HG03025 (cell line): Measurements from ENCODE around the gene BCCIP.

Experiments used
- ATAC-seq: cut with Tn5 transposase; IDR thresholded peaks from one replicate; pipeline ENCODE4 v1.9.1; 2021; ENCODE audit warnings: mild to moderate bottlenecking, moderate library complexity; ENCODE audit not compliant: unreplicated experiment, low FRiP score

BCCIP gene

DNA sequence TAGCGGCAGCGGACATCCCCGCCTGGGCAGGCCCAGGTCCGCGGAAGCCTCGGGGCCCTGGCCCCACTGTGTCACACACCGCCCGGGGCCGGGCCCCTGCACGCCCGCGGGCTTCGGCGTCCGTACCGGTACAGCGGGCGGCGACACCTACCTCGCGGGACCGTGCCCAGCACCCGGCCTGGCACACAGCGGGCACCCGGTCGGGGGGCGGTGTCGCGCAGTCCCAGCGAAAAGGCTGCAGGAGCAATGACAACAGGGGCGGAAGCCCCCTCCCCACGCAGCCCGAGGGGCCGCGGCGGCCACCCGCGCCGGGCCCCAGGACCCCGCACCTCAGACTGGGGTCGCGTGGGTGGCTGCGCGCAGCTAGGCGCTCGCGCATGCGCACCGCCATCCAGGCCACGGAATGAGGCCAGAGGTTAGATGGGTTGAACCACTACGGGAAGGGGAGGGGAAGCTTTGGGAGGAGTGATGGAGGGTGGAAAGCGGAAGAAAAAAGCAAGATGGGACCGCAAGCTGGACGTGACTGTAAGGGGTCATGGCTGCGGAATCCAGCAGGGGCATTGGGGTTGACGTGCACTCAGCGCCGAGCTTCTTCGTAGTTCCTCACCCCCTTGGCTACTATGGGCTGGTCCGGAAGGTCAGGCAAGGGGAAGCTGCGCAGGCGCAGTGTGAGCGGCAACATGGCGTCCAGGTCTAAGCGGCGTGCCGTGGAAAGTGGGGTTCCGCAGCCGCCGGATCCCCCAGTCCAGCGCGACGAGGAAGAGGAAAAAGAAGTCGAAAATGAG is at the start of gene BCCIP, which contains the start of gene UROS:
Gene BCCIP, plus strand, starts transcription at position 669 of the 785 bp plus-strand sequence. Its CDS starts 12 bp downstream, at position 681.
Gene UROS, minus strand, starts transcription at position 381 of the 785 bp plus-strand sequence. CDS start 6,759 bp downstream, outside the sequence.
- peak; percentile 75 for ATAC-seq

GRCh38 chr10:125773687-125774543 is 49.4 kb upstream of the BCCIP start:
- ATAC-seq = no peak

GRCh38 chr10:125774581-125775191 is 48.7 kb upstream of the BCCIP start:
- no peak for ATAC-seq

- no peak for ATAC-seq
Observed at GRCh38 chr10:125775491-125776106, 47.7 kb upstream of the BCCIP start, which contains the start of gene MMP21. MMP21 (minus strand) TSS chr10:125775821; CDS start chr10:125775821, 0 bp downstream.

- ATAC-seq = no peak
Observed at GRCh38 chr10:125777806-125778205, 45.5 kb upstream of the BCCIP start.

DNA sequence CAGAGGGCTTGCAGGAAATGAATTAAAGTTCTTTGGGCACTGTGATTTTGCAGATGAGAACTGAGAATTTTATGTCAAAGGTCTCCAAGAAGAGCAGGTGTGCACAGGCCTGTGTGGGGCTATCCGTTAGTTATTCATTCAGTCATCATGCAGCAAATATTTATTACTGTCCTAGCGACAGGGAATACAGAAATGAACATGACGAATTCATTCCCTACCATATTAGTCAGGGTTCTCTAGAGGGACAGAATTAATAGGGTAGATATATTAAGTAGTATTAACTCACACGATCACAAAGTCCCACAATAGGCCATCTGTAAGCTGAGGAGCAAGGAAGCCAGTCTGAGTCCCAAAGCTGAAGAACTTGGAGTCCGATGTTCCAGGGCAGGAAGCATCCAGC is 44.8 kb upstream of the BCCIP start:
- no peak for ATAC-seq

GRCh38 chr10:125779403-125780327 is 43.7 kb upstream of the BCCIP start:
- no peak for ATAC-seq

DNA sequence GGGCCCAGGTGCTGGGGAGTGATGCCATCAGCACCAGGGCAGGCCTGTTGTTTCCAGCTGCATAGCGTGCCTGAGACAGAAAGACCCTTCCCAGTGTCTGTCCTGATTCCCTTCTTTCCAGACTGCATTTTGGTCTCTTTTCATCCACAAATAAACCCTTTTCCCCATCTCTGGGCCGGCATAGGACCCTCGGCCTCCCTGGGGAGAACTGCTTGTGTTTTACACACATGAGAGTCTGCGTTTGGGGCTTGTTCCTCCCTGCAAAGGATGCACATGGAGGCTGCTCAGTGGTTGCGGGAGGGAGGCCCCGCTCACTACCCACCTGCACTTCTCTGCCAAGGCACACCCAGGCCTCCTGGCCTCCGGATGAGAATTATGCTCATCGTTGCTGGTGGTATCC is 42.0 kb upstream of the BCCIP start:
- no peak for ATAC-seq

DNA sequence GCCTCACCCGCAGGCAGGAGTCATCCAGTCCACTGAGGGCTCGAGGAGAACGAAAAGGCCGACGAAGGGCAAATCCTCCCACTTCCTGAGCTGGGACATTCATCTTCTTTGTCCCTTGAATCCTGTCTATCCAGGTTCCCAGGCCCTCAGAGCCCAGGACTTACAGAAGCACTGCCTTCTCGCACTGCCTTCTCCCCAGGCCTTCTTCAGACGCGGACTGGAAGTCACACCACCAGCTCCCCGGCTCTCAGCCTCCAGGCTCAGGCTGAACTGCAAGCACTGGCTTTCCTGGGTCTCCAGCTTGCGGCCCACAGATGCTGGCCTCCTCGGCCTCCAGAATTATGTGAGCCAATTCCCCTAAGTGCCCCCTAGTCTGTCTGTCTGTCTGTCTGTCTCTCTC is 41.3 kb upstream of the BCCIP start:
- ATAC-seq = no peak

DNA sequence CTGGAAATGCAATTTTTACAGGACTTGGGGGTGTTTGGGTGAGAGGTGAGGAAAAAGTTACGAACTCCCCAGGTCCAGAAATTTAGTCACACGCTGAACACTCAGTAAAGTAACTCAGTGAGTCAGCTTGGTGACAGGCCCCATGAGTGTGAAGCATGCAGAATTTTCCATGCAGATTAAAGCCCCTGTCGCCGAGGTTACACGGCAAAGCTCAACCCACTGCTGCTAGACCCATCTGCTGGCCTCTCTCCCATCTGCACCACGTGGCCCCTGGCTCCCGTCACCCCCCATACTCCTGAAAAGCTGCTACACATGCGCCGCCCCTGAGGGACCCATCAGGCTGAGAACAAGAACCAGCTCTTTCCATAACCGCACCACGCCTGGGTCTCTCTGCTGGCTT is 40.7 kb upstream of the BCCIP start:
- ATAC-seq = no peak

DNA sequence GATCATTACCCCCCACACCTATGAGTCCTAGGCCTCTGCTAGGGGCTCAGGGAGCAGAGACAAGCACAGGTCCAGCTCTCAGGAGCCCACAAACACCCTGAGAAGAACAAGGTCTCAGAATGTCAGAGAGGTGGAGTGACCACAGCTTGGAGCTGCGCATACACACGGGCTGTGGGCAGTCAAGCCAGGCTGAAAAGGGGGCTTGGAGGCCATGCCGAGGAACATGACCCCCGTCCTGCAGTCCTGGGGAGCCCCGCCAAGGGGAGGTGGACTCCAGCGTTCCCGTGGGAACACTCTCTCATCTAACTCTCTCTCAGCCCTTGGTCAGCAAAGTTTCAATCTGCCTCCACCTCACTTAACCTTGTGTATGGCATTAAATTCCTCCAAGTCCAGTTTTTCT is 39.9 kb upstream of the BCCIP start:
- no peak for ATAC-seq

GRCh38 chr10:125783957-125784356 is 39.4 kb upstream of the BCCIP start:
- ATAC-seq = peak; percentile 66

DNA sequence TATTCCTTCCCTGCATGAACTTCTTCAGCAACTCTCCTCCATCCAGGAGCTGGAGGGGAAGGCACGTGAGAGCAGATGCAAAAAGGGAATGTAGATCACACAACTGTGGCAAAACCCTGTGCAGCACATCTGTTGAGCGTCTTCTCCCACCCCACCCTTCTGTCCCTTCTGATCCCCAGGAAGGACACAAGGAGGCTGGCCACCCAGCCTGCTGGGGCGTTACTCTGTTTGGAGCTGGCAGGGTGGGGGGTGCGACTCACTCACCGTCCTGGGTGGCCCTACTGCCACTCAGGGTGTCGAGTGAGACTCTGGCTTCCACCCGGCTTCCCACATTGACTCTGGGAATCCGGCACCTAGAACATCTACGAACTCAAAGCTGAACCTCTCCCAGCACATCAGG is 37.6 kb upstream of the BCCIP start:
- ATAC-seq = no peak

DNA sequence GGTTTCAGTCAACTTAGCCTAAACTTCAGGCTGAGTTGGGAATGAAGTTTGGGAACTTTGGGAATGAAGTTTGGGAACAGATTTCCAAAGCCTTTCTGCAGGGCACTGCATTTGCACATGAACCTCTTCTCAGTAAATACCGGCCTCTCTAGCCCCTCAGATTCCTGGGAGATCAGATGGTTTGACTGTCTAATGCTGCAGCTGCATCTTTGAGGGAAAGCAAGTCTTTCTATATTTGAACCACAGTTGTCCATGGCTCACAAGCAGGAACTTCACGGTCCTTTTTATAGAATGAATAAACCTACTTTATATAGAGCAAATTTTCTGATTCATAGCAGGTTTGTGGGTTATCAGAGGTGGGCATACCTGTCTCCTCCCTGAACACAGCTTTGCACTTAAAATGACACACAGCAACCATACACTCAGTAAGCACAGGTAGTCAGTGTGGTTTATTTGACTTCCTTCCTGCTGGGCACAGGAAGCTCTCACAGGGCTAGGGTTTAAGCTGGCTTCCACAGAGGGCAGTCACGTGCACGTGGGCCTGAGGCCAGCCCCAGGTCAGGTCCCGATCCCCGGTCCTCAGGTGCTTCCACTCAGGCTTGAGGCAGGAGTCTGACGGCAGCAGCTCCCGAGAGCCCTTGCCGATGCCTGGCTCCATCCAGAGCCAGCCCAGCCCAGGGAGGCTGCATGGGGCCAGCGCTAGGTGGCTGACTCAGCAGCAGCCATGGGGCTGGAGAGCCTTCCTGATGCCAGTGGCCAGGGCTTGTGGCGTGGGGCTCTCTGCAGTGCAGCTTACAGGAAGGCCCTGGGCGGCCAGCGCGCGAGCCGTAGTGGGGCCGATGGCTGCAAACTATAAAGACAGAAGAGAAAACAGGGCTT is 35.0 kb upstream of the BCCIP start:
- ATAC-seq = no peak

DNA sequence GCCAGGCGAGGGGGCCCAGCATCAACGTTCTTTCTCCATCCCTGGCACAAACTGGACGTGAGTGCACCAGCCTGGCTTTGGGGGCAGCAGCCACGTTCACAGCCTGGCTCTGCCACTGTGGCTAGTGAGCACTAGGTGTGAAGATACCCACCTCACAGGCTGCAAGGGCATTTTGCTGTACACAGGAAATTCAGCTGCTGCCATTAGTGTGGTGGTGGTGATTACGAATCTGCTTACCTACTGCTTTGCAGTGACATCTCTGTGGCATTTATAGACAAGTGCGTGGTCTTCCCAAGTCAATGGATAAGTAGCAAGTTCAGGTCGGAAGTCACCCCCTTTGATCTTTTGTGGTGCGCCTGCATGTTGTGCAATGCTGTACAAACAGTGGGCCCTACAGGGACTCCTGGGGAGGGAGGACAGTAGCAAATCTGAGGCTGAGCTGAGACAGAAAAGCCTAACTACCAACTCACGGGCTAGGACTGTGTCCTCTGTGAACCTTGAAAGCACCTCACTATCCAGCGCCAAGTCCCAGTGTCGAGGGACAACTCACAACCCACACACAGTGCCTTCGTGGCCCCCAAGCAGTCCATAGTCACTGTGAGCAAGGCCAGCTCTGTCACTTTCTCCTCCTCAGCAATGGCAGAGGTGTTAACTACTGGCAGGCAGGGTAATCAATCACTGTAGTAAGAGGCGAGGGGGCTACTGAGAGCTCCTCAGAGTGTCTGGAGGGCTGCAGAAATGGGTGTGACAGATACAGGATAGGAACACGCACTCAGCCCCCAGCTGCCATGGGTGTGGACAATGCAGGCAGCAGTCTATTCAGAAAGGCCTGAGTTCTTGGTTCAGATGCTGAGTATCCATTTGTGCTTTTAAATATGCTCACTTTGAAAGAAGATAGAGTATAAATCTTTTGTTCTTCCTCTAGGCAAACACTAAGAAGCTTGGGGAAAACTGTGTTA is 30.7 kb upstream of the BCCIP start:
- ATAC-seq = no peak

DNA sequence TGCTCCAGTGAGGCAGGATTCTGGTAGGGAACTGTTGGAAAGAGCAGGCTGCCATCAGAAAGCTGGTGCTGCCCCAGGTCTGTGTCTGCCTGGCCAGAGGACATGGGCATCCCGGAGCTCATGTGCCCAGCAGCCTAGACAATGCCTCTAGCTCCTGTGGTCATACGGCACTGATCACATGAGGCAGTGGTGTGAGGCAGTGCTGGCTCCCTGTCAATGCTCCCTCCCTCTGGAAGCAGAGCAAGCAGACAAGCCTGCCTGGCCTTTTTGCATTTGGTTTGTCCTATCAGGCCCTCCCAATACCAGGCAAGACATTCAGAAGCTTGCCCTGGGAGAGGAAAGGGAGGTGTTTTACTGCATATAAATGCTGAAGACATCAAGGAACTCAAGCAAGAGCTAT is 28.2 kb upstream of the BCCIP start:
- ATAC-seq = no peak

GRCh38 chr10:125795637-125796190 is 27.6 kb upstream of the BCCIP start:
- ATAC-seq = no peak
